Left lung (tissue), 10 donors: ENCODE data around the gene RPL41. TPM values are rescaled to one million over a fixed set of nuclear protein-coding genes. Genes with fewer than 3 reads are reported as not detected.

ENCODE experiments used
- ATAC-seq: fragments of 200-7000 bp; cut with Tn5 transposase; one replicate; pipeline ENCODE4 v1.9.1; 2020; ENCODE audit warnings: moderate library complexity
- DNase-seq, 4 donors: peaks; one replicate each; pipeline ENCODE4 v3.0.0-alpha.2; 2013 to 2020
- H3K27ac ChIP-seq, 2 donors: fragments of 200-600 bp; sonication (generic) in 1 of 2; one replicate each; pipeline versions ENCODE4 v1.5.0 to v1.8.0; 2020 to 2021
- H3K27me3 ChIP-seq, 2 donors: fragments of 200-600 bp; sonication (generic) in 1 of 2; one replicate each; pipeline versions ENCODE4 v1.5.0 to v1.8.0; 2020 to 2021
- H3K36me3 ChIP-seq, 2 donors: fragments of 200-600 bp; sonication (generic) in 1 of 2; one replicate each; pipeline versions ENCODE4 v1.5.0 to v1.8.0; 2020 to 2021
- H3K4me1 ChIP-seq, 2 donors: fragments of 200-600 bp; one replicate each; pipeline ENCODE4 v1.8.0; 2021
- H3K4me3 ChIP-seq, 2 donors: fragments of 200-600 bp; sonication (generic) in 1 of 2; one replicate each; pipeline versions ENCODE4 v1.5.0 to v1.8.0; 2020 to 2021; ENCODE audit warnings: mild to moderate bottlenecking in 1 of 2
- H3K9me3 ChIP-seq, 2 donors: fragments of 200-600 bp; sonication (generic) in 1 of 2; one replicate each; pipeline versions ENCODE4 v1.5.0 to v1.8.0; 2020 to 2021
- intact Hi-C, 2 donors: fragments of 100-400 bp; cut with DNase I; formaldehyde crosslinking; loops; one replicate each; pipeline versions ENCODE4 v1.11.2 to v1.14.2; 2022
- polyA plus RNA-seq, 6 donors: library from polyadenylated mRNA; unstranded; fragments of 120-200 nt; gene quantifications; one replicate each; pipeline ENCODE4 v1.2.1, GENCODE V29; 2013; ENCODE audit not compliant: insufficient read length in 6 of 6
- total RNA-seq, 2 donors: library from RNA; stranded (reverse); fragmentation: NEBNext Ultra II Directional; extraction: Animal tissue kit (Norgen Biotek cat#: 25700); gene quantifications; one replicate each; pipeline ENCODE4 v1.2.1, GENCODE V29; 2021
- TF ChIP-seq, protein P1 (sequence below), 2 donors: fragments of 200-600 bp; sonication (generic) in 1 of 2; IDR thresholded peaks; one replicate each; pipeline versions ENCODE4 v1.5.0 to v1.8.0; 2021; ENCODE audit warnings: antibody characterized with exemption in 2 of 2
- donor health status: DM: no; HTN: yes; CAD: no.
- donor health status: DM: no; HTN: no; CAD: no.

The RPL41 gene
- total and polyA plus RNA-seq, 8 donors, result 3,023 to 6,852 (median 6,158) TPM

DNA sequence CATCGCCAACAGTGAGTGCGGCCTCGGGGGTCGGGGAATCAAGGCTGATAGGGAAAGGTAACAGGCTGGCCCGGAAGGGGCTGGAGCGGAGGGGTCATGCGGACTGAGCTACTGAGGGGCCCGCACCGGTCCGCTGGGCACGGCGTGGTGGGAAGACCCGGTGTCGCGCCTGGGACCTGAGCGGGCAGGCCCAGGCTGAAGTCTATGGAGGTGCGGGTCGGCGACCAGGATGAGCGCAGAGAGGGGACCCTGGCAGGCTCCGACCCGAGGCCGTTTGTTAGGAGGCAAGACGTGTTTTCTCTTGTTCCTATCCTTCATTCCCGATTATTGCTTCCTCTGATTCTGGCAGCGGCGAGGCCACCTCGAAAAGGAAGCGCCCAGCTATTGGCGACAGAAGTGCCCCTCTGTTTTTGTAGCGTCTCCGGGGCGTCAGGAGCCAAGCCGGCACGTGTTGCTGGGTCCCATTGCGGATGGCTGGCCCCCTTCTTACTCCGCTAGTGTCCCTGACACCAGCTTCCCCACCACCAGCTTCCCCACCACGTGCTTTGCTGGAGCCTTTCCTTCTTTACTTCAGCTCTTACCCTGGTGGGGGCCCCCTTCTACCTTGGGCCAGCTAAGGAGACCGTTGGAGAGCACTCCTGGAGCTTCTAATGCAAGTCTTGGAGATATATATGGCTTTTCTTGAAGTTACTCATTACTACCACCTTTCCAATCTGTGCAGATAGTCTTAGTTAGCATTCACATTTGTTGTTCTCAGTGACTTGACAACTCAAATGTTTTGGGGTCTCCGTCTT lies 11.4 kb upstream of the RPL41 start:
- Histone ChIP-seq H3K27ac (peak overlapping the region; percentile 85), H3K27me3 (no peaks in the 10 kb centered on the region), H3K4me1 (peaks cover 7 to 31% of the 10 kb centered on the region in 2 donors), H3K4me3 (peak overlapping the region; percentile 84 to 87), H3K36me3 (peaks cover 0 to 47% of the 10 kb centered on the region in 2 donors), H3K9me3 (no peaks in the 10 kb centered on the region)
- DNase-seq, result peak in 2 of 4 donors; percentile 60 to 84
- TF ChIP-seq, protein P1, sequence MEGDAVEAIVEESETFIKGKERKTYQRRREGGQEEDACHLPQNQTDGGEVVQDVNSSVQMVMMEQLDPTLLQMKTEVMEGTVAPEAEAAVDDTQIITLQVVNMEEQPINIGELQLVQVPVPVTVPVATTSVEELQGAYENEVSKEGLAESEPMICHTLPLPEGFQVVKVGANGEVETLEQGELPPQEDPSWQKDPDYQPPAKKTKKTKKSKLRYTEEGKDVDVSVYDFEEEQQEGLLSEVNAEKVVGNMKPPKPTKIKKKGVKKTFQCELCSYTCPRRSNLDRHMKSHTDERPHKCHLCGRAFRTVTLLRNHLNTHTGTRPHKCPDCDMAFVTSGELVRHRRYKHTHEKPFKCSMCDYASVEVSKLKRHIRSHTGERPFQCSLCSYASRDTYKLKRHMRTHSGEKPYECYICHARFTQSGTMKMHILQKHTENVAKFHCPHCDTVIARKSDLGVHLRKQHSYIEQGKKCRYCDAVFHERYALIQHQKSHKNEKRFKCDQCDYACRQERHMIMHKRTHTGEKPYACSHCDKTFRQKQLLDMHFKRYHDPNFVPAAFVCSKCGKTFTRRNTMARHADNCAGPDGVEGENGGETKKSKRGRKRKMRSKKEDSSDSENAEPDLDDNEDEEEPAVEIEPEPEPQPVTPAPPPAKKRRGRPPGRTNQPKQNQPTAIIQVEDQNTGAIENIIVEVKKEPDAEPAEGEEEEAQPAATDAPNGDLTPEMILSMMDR (IDR thresholded peaks at IDR 0.05), result no peak
- intact Hi-C loops, result no loop called here
- ATAC-seq, result peak; percentile 42

DNA sequence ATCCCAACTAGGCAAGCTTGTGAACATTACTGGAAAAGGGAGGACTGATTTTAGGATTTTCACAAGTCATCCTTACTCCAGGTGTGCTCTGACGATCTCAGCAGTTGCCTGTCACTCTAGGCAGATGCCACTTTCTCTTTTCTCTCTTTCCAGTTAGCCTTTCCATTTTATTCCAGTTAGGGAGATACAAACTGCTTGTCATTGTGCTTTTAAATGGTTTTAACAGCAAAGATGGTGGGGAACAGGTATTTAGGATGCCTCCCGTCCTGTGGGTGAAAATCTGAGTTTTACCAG lies 10.9 kb upstream of the RPL41 start:
- ATAC-seq (no peak), DNase-seq (no peak)
- Histone ChIP-seq H3K4me1 (peaks cover 7 to 31% of the 10 kb centered on the region in 2 donors), H3K36me3 (peaks cover 0 to 52% of the 10 kb centered on the region in 2 donors), H3K9me3 (no peaks in the 10 kb centered on the region), H3K4me3 (peak overlapping the region; percentile 84 to 87), H3K27ac (peak overlapping the region in 1 of 2 donors; percentile 85), H3K27me3 (no peaks in the 10 kb centered on the region)
- TF ChIP-seq, protein P1 (IDR thresholded peaks at IDR 0.05), result no peak
- intact Hi-C loops, result no loop called here

DNA sequence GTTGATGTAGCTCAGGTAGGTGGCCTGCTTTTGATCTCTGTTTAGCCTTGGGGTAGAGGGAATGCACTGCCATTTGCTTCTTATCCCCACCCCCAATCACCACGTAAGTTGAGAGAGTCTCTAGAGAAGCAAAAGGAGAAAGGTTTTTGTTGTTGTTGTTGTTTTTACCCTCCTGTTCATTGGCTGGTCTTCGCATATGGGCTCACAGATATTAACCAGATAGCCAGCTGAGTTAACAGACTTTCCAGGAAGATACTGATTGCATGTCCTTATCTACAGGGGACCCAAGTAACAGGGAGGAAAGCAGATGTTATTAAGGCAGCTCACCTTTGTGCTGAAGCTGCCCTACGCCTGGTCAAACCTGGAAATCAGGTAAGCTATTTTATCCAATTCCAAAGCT lies 9.2 kb upstream of the RPL41 start:
- Histone ChIP-seq H3K27me3 (no peaks in the 10 kb centered on the region), H3K4me1 (peaks cover 7 to 31% of the 10 kb centered on the region in 2 donors), H3K4me3 (no peak overlapping the region), H3K36me3 (peaks cover 0 to 58% of the 10 kb centered on the region in 2 donors), H3K27ac (no peak overlapping the region), H3K9me3 (no peaks in the 10 kb centered on the region)
- TF ChIP-seq, protein P1 (IDR thresholded peaks at IDR 0.05), result no peak
- intact Hi-C loops, result no loop called here
- ATAC-seq (no peak), DNase-seq (no peak)

DNA sequence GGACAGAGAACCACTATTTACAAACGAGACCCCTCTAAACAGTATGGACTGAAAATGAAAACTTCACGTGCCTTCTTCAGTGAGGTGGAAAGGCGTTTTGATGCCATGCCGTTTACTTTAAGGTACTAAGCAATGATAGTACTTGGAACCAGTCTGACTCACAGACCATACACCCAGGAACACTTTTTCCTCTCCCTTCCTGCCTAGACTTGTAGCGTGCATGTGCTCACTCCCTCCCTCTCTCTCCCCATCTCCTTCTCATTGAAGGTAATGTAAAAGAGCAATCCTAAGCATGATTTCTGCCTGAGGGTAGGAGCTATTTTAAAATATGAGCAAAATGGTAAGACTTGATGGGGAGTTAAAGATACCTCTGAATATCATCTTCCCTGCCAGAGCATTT lies 5.9 kb upstream of the RPL41 start:
- no peaks in the 10 kb centered on the region for H3K9me3 ChIP-seq

DNA sequence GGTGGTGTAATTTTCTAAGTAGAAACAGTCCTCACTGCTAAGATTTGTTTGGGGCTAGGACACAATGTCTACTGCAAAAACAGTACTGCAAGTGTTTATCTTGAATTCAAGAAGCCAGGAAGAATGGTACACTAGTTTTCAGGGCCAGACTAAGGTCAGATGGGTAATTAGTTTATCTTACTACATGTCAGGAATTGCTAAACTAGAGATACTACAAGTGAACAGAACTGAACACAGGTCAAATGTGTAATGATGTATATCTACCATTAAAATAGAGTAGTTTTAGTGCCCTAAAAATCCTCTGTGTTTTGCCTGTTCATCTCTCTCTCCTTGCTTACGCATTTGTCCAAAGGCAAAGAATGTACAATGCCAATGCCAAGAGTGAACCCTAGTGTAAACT lies 2.3 kb upstream of the RPL41 start:
- H3K9me3 ChIP-seq, result no peaks in the 10 kb centered on the region
- peaks cover 5 to 18% of the 10 kb centered on the region in 2 donors for H3K4me1 ChIP-seq
- DNase-seq (no peak), ATAC-seq (no peak)
- H3K4me3 ChIP-seq, result no peak overlapping the region
- peaks cover 0 to 58% of the 10 kb centered on the region in 2 donors for H3K36me3 ChIP-seq
- H3K27me3 ChIP-seq, result no peaks in the 10 kb centered on the region
- intact Hi-C loops, result no loop called here
- H3K27ac ChIP-seq, result no peak overlapping the region
- TF ChIP-seq, protein P1 (IDR thresholded peaks at IDR 0.05), result no peak

More for the DNA sequence above, 5.9 kb upstream of the RPL41 start:
- peaks cover 0 to 76% of the 10 kb centered on the region in 2 donors for H3K36me3 ChIP-seq
- no peaks in the 10 kb centered on the region for H3K27me3 ChIP-seq
- no peak overlapping the region for H3K27ac ChIP-seq
- TF ChIP-seq, protein P1 (IDR thresholded peaks at IDR 0.05), result no peak
- intact Hi-C loops, result no loop called here
- ATAC-seq, result no peak
- no peak for DNase-seq
- H3K4me1 ChIP-seq, result peaks cover 6 to 18% of the 10 kb centered on the region in 2 donors
- no peak overlapping the region for H3K4me3 ChIP-seq
